Prostate gland (tissue), 2 donors: ENCODE measurements around the gene PDE6G.

Experiments
- POLR2AphosphoS5 ChIP-seq: sonication (generic); formaldehyde crosslinking; IDR thresholded peaks from one replicate; pipeline ENCODE4 v1.6.1; 2017; ENCODE audit warnings: antibody characterized with exemption
- TF ChIP-seq, protein P1 (sequence below), 4 experiments: fragments of 200-600 bp in 2 of 4; fragments of 450-650 bp in 2 of 4; sonication (generic) in 2 of 4; IDR thresholded peaks; 1 replicate in 3 of 4; 2 replicates in 1 of 4; pipeline ENCODE4 v1.5.1; 2016 to 2019; ENCODE audit warnings: antibody characterized with exemption in 4 of 4, mild to moderate bottlenecking in 2 of 4, moderate library complexity in 2 of 4

DNA sequence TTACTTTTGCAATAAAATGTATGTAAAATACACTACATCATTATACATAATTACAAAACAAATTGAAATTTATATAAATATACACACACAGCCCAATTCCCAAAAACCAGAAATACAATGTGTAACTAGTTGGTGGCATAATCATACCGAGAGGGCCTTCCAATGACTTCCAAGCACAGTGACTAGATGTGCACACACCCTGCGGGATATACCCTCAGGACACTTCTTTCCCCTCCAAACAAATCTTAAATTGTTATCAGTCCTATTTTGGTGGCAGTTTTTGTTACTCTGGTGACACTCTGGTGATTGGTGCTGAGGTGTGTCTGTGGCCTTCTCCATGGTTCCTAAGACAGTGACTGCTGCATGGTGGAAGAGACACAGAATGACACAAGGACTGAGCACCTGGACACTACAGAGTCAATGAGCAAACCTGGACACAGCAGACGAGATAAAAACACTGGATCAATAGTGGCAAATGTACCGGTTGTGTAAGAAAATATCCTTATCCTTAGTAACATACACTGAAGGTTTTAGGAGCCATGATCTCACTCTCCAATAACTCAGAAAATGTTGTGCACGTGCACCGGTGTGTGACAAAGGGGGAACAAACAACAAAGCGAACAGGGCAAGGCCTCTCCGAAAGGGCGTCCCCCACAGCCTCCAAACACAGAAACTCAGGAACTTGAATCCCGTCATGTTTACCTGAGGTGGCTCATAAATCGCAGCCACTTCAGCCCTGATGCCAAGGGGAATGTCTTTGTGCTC lies 52.3 kb downstream of the PDE6G start:
- TF ChIP-seq, protein P1, sequence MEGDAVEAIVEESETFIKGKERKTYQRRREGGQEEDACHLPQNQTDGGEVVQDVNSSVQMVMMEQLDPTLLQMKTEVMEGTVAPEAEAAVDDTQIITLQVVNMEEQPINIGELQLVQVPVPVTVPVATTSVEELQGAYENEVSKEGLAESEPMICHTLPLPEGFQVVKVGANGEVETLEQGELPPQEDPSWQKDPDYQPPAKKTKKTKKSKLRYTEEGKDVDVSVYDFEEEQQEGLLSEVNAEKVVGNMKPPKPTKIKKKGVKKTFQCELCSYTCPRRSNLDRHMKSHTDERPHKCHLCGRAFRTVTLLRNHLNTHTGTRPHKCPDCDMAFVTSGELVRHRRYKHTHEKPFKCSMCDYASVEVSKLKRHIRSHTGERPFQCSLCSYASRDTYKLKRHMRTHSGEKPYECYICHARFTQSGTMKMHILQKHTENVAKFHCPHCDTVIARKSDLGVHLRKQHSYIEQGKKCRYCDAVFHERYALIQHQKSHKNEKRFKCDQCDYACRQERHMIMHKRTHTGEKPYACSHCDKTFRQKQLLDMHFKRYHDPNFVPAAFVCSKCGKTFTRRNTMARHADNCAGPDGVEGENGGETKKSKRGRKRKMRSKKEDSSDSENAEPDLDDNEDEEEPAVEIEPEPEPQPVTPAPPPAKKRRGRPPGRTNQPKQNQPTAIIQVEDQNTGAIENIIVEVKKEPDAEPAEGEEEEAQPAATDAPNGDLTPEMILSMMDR (IDR thresholded peaks at IDR 0.05), result no peak
- TF ChIP-seq POLR2AphosphoS5, result no peak
